ENCODE results near the gene PRXL2A. TPM values are rescaled to one million over a fixed set of nuclear protein-coding genes. Genes with fewer than 3 reads are reported as not detected.
A peak's percentile ranks its signal among the peaks of the same experiment; 100 is the strongest.

The PRXL2A gene
- total and polyA plus RNA-seq, 2 of the 4 experiments (the other 2 are of a cell fraction): 0.90 to 0.92 TPM

GRCh38 chr10:80458638-80459037 lies 50.3 kb downstream of the PRXL2A start:
- peak overlapping the region in 1 of 2 experiments; percentile 35; a peak in 1 of 4 replicates for H4K8ac ChIP-seq (ENCODE audit: low read depth in 2 of 2, low read length in 2 of 2)
- no peak overlapping the region for H2AFZ ChIP-seq (replicated peaks; ENCODE audit: low read length, poor library complexity)
- H3K14ac ChIP-seq (replicated peaks; ENCODE audit: low read depth, low read length): no peak overlapping the region
- H2BK15ac ChIP-seq (ENCODE audit: low read depth, low read length): no peak overlapping the region
- ATAC-seq (ENCODE audit: low read depth) (no peak), DNase-seq (no peak)
- H3K4ac ChIP-seq (ENCODE audit: low read depth, low read length): 0 out of 2 replicates have a peak overlapping the region, but pooled peaks have one; percentile 62
- intact Hi-C loops (cut with micrococcal nuclease): no loop called here
- no peaks in the 10 kb centered on the region for H3K9me3 ChIP-seq (ENCODE audit: control insufficient read depth, insufficient read depth, low read length)
- H3K9me1 ChIP-seq (ENCODE audit: insufficient read depth, low read length): peaks cover 53% of the 10 kb centered on the region
- peaks cover 41% of the 10 kb centered on the region for H3K4me1 ChIP-seq (ENCODE audit: control insufficient read depth, insufficient read depth, low read length)
- H3K9ac ChIP-seq (ENCODE audit: low read depth, low read length): no peak overlapping the region
- no peak overlapping the region for H4K5ac ChIP-seq (ENCODE audit: low read depth, low read length)
- H3K23ac ChIP-seq (ENCODE audit: low read depth, low read length): no peak overlapping the region
- no peak overlapping the region for H3K4me3 ChIP-seq (ENCODE audit: insufficient read depth, low read depth, low read length)
- H3K4me2 ChIP-seq (ENCODE audit: low read depth, low read length): no peak overlapping the region
- peaks cover 72% of the 10 kb centered on the region for H4K20me1 ChIP-seq (ENCODE audit: insufficient read depth, low read length)
- ChIA-PET CTCF (interaction anchor here (0.6 to 3.4 kb wide), 5 partner anchors 9 to 141 kb away, joined by 3 to 20 read pairs (median 3); no protein-coding TSS in a partner anchor), POLR2A (ENCODE audit: unreplicated experiment) (interaction anchor here (1.0 kb wide), 1 partner anchor 47 kb away, joined by 3 read pairs; no protein-coding TSS in a partner anchor)
- H3K27ac ChIP-seq (ENCODE audit: insufficient read depth, low read length): no peak overlapping the region
- no peak overlapping the region for H2AK9ac ChIP-seq (replicated peaks; ENCODE audit: low read depth, low read length, poor library complexity)
- WGBS, 2 experiments (ENCODE audit: extremely low coverage in 2 of 2, insufficient read length in 1 of 2): no CpG with 5 or more reads among the region's 6 CpGs
- H3K56ac ChIP-seq (ENCODE audit: extremely low read depth, insufficient read depth, low read length): no peak overlapping the region
- no peak overlapping the region for H4K91ac ChIP-seq (ENCODE audit: insufficient read depth, low read depth, low read length)
- BruUV-seq (replicated peaks): no TSS peak
- no peaks in the 10 kb centered on the region for H3K27me3 ChIP-seq (ENCODE audit: control insufficient read depth, insufficient read depth, low read length)
- no peak overlapping the region for H3K18ac ChIP-seq (ENCODE audit: low read depth, low read length)
- peaks cover 4 to 81% of the 10 kb centered on the region in 2 experiments for H3K79me1 ChIP-seq (ENCODE audit: low read depth in 1 of 2, low read length in 2 of 2)
- H2BK120ac ChIP-seq (ENCODE audit: low read depth, low read length): no peak overlapping the region
- no peak for TF ChIP-seq RAD21 (IDR thresholded peaks at IDR 0.05; ENCODE audit: low read length)
- TF ChIP-seq NFE2L2 (IDR thresholded peaks at IDR 0.05; ENCODE audit: low read depth, low read length): no peak
- TF ChIP-seq MAFK (IDR thresholded peaks at IDR 0.05; ENCODE audit: low read depth, low read length): no peak
- dilution Hi-C loops (cut with HindIII; ENCODE audit: low sequenced_read_pairs, unreplicated experiment): no loop called here
- no peak overlapping the region for H2BK5ac ChIP-seq (ENCODE audit: low read depth, low read length, poor library complexity, severe bottlenecking)
- H2AK5ac ChIP-seq (ENCODE audit: low read depth, low read length): peak overlapping the region; percentile 59; the same call in 1 of the 2 replicates
- no peak overlapping the region for H2BK20ac ChIP-seq (ENCODE audit: low read depth, low read length)
- H3K36me3 ChIP-seq (ENCODE audit: control insufficient read depth, insufficient read depth, low read length): no peaks in the 10 kb centered on the region; the same call in 1 of the 2 replicates
- in situ Hi-C loops (cut with MboI; ENCODE audit: low sequenced_read_pairs): loop anchor here (5.0 to 25.0 kb wide), 2 partner anchors 44 to 296 kb away; no protein-coding TSS in a partner anchor

All from IMR-90 (cell line).